ENCODE data around the gene BPIFA3.
A peak's percentile ranks its signal among the peaks of the same experiment; 100 is the strongest.

The BPIFA3 gene

DNA sequence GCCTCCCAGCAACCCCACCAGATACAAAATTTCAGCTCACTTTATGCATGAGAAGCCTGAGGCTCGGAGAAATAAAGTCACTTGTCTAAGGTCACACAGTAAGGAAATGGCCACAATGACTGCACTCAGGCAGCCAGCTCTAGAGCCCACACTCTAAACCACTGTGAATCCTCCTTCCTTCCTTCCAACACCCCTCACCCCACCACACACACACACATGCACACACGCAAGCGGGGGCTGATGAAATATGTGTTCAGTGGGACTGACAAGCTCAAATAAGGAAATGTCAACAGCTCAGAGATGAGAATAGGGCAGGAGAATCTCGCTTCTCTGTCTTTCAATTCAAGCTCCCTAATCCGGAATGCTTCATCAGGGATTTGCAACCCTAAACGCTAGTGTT lies 12.7 kb downstream of the BPIFA3 start:
- DNase-seq, result no peak

- DNase-seq, result no peak
Observed at GRCh38 chr20:33231237-33231636, 14.1 kb downstream of the BPIFA3 start.

- no peak for DNase-seq
Observed at GRCh38 chr20:33232486-33233072, 15.4 kb downstream of the BPIFA3 start.

DNA sequence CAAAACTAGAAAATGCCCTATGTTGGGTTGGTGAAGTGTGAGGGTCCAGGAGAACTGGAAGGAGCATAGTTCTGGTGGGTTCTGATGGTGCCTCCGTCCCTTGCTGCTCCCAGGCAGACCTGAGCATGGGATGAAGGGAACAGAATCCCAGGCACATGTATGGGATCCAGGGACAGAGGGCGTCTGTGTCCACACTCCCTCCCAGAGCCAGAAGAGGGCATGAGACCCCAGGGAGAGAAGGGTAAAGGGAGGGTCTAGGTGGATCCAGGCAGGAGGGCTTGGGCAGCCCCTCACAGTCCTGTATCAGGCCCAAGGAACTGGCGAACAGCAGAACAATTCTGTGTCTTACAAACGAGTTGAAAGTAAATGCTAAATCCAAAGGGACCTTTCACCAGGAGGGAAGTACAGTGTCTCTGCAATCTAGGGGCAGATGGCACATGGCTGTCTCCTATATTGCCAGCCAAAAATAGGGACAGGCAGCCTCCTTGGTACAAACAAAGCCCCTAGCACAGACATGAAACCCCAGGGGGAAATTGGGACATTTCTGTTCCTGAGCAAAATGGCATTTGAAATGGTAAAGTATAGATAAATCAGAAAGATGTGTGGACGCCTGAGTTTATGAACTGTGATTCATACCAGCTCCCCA lies 16.1 kb downstream of the BPIFA3 start:
- no peak for DNase-seq

DNA sequence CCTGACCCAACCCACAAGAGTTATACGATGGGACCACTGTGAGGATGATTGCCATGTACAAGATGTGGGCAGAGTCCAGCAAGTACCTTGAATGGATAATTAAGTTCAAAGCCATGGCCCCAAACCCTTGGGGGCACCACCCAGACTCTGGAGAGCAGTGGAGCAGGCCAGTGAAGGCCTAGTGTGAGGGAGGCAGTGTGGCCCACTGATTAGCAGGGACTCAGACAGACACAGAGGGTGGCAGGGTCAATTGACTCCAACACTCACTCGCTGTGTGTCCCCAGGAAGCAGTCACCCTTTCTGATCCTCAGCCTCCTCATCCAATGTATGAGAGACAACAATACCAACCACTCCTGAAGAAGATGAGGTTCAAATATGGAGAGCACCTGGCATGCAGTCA lies 16.9 kb downstream of the BPIFA3 start:
- DNase-seq, result no peak

DNA sequence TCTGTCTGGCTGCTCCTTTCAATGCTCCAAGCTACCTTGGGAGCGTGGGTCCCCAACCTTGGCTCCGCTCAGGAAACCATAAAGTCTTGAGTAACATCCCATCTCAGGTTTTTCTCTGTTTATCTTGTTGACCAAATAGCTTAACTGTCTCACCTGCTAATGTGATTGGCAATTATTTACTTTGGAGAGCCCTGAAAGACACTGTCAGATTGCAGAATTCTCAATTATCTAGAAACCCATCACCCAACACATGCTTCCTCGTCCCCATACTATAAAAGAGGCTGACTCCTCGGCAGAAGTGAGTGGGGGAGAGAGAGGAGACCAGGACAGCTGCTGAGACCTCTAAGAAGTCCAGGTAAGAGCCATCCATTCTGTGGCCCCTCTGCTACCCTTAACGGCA lies 18.5 kb downstream of the BPIFA3 start, which contains the start of gene BPIFA1:
Gene BPIFA1, plus strand, starts transcription at position 301 of the 400 bp plus-strand sequence. CDS start 1,716 bp downstream, outside the sequence.
- DNase-seq, result no peak

GRCh38 chr20:33236351-33236750 lies 19.2 kb downstream of the BPIFA3 start:
- no peak for DNase-seq

DNA sequence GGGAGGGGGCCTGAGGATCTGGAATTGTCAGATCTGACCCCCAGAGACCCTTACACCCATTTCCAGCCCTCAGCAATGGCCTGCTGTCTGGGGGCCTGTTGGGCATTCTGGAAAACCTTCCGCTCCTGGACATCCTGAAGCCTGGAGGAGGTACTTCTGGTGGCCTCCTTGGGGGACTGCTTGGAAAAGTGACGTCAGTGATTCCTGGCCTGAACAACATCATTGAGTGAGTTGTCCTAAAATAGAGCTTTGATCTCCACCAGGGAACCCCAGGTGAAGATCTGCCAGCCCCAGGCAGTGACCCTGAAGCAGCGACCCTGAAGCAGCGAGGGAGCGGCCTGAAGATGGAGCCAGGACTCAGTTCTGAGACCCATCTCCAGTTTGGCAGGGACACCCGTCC lies 20.8 kb downstream of the BPIFA3 start:
- no peak for DNase-seq

- DNase-seq, result no peak
Observed at GRCh38 chr20:33239418-33239817, 22.3 kb downstream of the BPIFA3 start.

DNA sequence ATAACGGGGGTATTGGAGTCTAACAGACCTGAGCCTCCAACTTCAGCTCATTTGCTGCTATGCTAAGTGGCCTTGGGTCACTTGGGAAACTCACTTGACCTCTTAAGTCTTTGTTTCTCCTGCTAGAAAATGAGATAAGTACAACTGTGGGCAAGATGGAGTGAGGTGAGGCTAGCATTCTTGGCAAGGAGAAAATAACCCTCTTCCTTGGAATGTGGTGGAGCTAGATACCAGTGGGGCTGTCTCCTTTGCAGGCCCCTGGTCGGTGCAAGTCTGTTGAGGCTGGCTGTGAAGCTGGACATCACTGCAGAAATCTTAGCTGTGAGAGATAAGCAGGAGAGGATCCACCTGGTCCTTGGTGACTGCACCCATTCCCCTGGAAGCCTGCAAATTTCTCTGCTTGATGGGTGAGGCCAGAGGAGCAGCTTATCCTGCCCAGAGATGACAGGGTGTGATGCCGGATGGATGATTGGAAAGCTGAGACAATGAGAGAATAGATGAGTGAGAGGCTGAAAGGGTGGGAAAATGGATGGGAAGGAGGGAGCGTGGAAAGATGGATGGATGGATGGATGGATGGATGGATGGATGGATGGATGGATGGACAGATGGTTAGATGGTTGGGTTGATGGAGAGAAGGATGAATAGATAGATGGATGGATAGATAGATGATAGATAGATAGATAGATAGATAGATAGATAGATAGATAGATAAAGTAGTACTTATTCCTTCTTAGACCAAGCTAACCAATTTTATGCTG lies 23.0 kb downstream of the BPIFA3 start:
- DNase-seq, result no peak

GRCh38 chr20:33240923-33241322 lies 23.8 kb downstream of the BPIFA3 start:
- no peak for DNase-seq

DNA sequence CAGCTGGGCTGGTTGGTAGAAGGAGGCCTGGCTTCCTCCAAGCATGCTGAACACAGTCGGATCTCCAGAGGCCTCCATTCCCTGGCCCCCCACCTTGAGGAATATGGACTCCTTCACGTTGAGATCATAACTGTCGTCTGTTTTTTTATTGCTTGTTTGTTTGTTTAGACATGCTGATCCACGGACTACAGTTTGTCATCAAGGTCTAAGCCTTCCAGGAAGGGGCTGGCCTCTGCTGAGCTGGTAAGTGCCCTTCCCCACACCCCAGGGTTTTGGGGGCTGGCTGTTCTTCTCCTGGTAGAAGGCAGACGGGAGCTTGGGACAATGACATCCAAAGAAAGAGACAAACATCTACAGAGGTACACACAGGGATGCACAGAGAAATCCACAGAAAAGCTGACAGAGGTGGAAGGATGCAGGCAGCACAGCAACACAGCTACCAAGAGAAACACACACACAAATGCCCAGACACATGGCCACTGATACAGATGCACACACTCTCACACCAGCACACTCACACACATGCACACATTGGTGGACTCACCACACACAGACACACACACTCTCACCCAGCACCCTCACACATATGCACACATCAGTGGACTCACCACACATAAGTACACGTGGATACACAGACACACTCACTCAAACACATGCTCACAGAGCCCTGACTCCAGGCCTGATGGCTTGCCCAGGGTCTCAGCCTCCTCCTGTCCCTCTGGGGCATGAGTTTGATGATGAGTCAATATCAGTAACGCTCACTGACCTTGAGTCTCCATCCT lies 25.4 kb downstream of the BPIFA3 start:
- DNase-seq, result no peak

- DNase-seq, result no peak
Observed at GRCh38 chr20:33246077-33246476, 28.9 kb downstream of the BPIFA3 start.

GRCh38 chr20:33249456-33249855 lies 32.3 kb downstream of the BPIFA3 start:
- no peak for DNase-seq

DNA sequence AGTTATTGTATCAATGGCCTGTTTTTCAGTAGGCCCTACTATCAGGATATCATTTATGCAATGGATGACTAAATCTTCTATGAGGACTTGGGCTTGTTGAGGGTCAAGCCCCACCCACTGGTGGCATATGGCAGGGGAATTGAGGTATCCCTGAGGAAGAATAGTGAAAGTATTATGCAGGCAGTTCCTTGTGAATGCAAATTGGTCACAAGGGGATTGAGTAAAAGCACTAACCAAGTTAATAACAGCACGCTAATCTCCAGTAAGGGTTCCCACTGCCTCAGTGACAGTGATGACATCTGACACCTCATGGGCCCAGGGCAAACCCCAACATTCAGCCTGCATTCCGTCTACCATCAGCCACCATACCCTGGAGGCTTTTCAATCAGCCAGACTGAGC lies 33.5 kb downstream of the BPIFA3 start:
- DNase-seq, result no peak

- DNase-seq, result no peak
Observed at GRCh38 chr20:33251496-33251895, 34.3 kb downstream of the BPIFA3 start.

DNA sequence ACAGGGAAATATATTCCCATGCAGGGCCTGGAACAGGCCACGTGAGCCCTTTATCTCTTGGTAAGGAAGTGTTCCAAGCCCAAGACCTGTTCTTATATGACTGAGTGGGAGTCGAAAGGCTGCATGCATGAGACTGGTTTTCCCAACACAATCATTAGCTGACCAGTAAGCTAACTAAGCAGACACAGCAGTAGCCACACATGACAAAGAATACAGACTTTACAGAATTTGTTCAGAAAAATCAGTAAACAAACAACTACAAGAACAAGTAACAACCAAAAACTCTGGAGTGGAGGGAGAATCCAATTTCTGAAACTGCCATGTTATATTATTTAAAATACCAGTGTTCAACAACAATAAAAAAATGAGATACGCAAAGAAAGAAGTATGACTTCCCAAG lies 35.3 kb downstream of the BPIFA3 start:
- DNase-seq, result no peak

DNA sequence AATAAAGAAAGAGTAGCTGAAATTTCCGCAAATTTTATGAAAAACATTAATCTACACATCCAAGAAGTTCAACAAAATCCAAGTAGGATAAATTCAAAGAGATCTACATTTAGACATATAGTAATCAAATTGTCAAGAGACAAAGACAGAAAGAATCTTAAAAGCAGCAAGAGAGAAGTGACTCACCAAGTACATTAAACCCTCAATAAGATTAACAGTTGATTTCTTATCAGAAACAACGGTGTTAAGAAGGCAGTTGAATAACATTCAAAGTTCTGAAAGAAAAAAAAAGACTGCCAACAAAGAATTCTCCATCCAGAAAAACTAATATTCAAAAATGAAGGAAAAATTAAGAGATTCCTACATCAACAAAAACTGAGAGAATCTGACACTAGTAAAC lies 37.9 kb downstream of the BPIFA3 start:
- no peak for DNase-seq

DNA sequence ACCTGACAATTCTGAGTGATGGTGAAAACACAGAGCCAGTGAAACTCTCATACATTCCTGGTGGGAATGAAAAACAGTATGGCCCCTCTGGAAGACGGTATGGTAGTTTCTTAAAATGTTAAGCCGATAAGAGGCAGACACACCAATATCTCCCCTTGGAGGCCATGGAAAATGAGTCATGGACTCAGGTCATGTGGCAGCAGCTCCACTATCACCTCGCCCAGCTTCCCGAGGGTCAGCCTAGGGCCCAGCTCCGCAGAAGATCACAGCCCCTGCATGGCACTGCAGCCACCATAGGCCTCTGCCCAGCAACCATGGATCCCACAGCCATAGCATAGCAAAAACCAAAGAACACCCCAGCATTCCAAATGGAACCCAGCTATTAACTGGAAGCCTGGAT lies 40.1 kb downstream of the BPIFA3 start:
- DNase-seq, result no peak

- DNase-seq, result no peak
Observed at GRCh38 chr20:33259371-33259770, 42.2 kb downstream of the BPIFA3 start.

- no peak for DNase-seq
Observed at GRCh38 chr20:33261465-33261864, 44.3 kb downstream of the BPIFA3 start.

DNA sequence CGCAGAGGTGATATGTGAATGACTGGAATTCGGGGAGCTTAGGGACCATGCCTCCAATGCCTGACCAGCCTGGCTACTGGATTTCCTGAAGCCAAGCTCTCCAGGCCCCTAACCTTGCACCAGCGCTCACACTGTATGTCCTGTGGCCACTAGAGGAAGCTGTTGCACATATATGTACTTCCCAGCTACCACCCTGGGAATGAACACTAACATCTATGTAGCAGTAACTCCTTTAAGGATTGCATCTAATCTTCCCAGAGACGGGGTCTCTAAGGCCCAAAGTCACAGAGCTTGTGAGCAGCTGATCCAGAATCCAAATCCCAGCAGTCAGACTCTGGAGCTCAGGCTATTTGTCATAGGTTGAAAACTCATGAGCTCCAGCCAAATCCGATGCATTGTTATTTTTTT lies 45.5 kb downstream of the BPIFA3 start:
- DNase-seq, result peak; percentile 5 to 15

DNA sequence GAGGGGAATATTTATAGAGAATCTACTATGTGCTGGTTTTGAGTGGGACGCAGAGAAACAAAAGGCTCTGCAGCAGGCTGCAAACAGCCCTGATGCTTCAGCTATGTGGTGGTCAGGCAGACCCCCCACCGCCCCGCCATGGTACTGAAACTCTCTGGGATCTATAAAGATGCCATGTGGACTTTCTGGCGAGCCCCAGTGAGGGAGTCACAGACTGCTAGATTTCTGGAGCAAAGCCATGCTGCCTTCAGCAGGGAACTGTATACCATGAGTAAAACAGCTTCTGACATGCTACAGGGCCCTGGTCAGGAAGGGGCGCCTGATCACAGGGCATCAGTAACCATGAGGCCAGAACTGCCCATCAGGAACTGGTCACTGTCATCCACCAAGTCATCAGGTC lies 46.6 kb downstream of the BPIFA3 start:
- no peak for DNase-seq

Measured in activated CD4-positive, alpha-beta T cell treated with anti-CD3 and anti-CD28 coated beads, Interleukin-2, amount 50 U/mL, for 48 hours (primary cell).